Neural progenitor cell (in vitro differentiated cells): ENCODE measurements around the gene CCDC171.

ENCODE experiments used
- CTCF ChIP-seq: fragments of 200-600 bp; sonication (generic); IDR thresholded peaks from 2 replicates; pipeline ENCODE4 v1.5.1; 2017; ENCODE audit warnings: antibody characterized with exemption, mild to moderate bottlenecking
- EZH2 ChIP-seq: fragments of 200-600 bp; sonication (generic); IDR thresholded peaks from 2 replicates; pipeline ENCODE4 v1.6.1; 2017; ENCODE audit warnings: antibody characterized with exemption, mild to moderate bottlenecking, moderate library complexity
- EZH2phosphoT487 ChIP-seq: fragments of 200-600 bp; sonication (generic); IDR thresholded peaks from 2 replicates; pipeline ENCODE4 v1.6.1; 2017; ENCODE audit warnings: antibody characterized with exemption

- no peak for TF ChIP-seq CTCF
- no peak for TF ChIP-seq EZH2
- TF ChIP-seq EZH2phosphoT487 = no peak
Observed at GRCh38 chr9:16001856-16002255, 449.0 kb downstream of the CCDC171 start.
